ENCODE data around the gene CD84. TPM values are rescaled to one million over a fixed set of nuclear protein-coding genes. Genes with fewer than 3 reads are reported as not detected.
"Not testable (repeated sequence)": the region's sequence is repeated elsewhere in the genome, so short reads cannot be mapped to it uniquely, and the experiment has no call there.

The CD84 gene
- total RNA-seq, 2 experiments from 2014 or later, result 22.2 to 23.4 TPM

GRCh38 chr1:160588468-160588867 is 9.2 kb upstream of the CD84 start:
- Histone ChIP-seq H3K36me3 (ENCODE audit: insufficient read depth, low read length) (no peaks in the 10 kb centered on the region; the same call in 1 of the 2 replicates), H3K9me2 (ENCODE audit: insufficient read depth, low read length) (no peaks in the 10 kb centered on the region), H3K9me3 (ENCODE audit: low read length) (peaks cover 20% of the 10 kb centered on the region; the same call in 1 of the 2 replicates), H3K4me2 (ENCODE audit: low read length) (peak overlapping the region; percentile 36), H4K20me1 (ENCODE audit: insufficient read depth, low read length) (no peaks in the 10 kb centered on the region), H3K79me2 (ENCODE audit: insufficient read depth, low read depth, low read length) (no peaks in the 10 kb centered on the region), H3K4me1 (ENCODE audit: insufficient read depth, low read length, poor library complexity, severe bottlenecking) (peaks cover 21% of the 10 kb centered on the region), H3K27ac (ENCODE audit: low read depth, low read length, poor library complexity, severe bottlenecking) (no peak overlapping the region), H2AFZ (ENCODE audit: low read length) (peak overlapping the region; percentile 77), H3K4me3 (ENCODE audit: low read depth, low read length, poor library complexity, severe bottlenecking) (no peak overlapping the region)
- intact Hi-C loops (cut with micrococcal nuclease; ENCODE audit: unreplicated experiment), result no loop called here
- BruUV-seq (replicated peaks), result no TSS peak
- CTCF ChIA-PET (ENCODE audit: unreplicated experiment), result no interaction called here
- POLR2A ChIA-PET, result interaction anchor here (0.6 to 1.6 kb wide), 5 partner anchors 10 to 506 kb away, joined by 3 to 5 read pairs (median 4); no protein-coding TSS in a partner anchor
- TF ChIP-seq CTCF (conservative IDR thresholded peaks at IDR 0.05; ENCODE audit: low read length) (no peak), EZH2phosphoT487 (IDR thresholded peaks at IDR 0.05; ENCODE audit: borderline replicate concordance, low read depth, low read length) (no peak)
- DNase-seq (ENCODE audit: low spot score), result no peak

- H3K79me2 ChIP-seq (ENCODE audit: insufficient read depth, low read depth, low read length), result no peaks in the 10 kb centered on the region
- no peaks in the 10 kb centered on the region for H4K20me1 ChIP-seq (ENCODE audit: insufficient read depth, low read length)
- H3K9me2 ChIP-seq (ENCODE audit: insufficient read depth, low read length), result no peaks in the 10 kb centered on the region
- H3K4me2 ChIP-seq (ENCODE audit: low read length), result no peak overlapping the region
- no TSS peak for BruUV-seq (replicated peaks)
- intact Hi-C loops (cut with micrococcal nuclease; ENCODE audit: unreplicated experiment), result no loop called here
- ChIA-PET CTCF (ENCODE audit: unreplicated experiment) (no interaction called here), POLR2A (interaction anchor here (1.0 to 2.0 kb wide), 4 partner anchors 8 to 62 kb away, joined by 3 to 5 read pairs (median 4); no protein-coding TSS in a partner anchor)
- H3K4me3 ChIP-seq (ENCODE audit: low read depth, low read length, poor library complexity, severe bottlenecking), result no peak overlapping the region
- no peak for TF ChIP-seq EZH2phosphoT487 (IDR thresholded peaks at IDR 0.05; ENCODE audit: borderline replicate concordance, low read depth, low read length)
- no peak for TF ChIP-seq CTCF (conservative IDR thresholded peaks at IDR 0.05; ENCODE audit: low read length)
- H2AFZ ChIP-seq (ENCODE audit: low read length), result peak overlapping the region; percentile 28; the same call in 1 of the 2 replicates
- no peak overlapping the region for H3K27ac ChIP-seq (ENCODE audit: low read depth, low read length, poor library complexity, severe bottlenecking)
- peaks cover 32% of the 10 kb centered on the region for H3K4me1 ChIP-seq (ENCODE audit: insufficient read depth, low read length, poor library complexity, severe bottlenecking)
- H3K36me3 ChIP-seq (ENCODE audit: insufficient read depth, low read length), result no peaks in the 10 kb centered on the region
- no peak for DNase-seq (ENCODE audit: low spot score)
- peaks cover 7% of the 10 kb centered on the region; the same call in 1 of the 2 replicates for H3K9me3 ChIP-seq (ENCODE audit: low read length)
These were observed 5.5 kb upstream of the CD84 start for GRCh38 chr1:160584784-160585183.

- POLR2A ChIA-PET, result interaction anchor here (0.6 to 1.1 kb wide), 2 partner anchors 29 to 126 kb away, joined by 3 read pairs; no protein-coding TSS in a partner anchor
- H3K9me2 ChIP-seq (ENCODE audit: insufficient read depth, low read length); H4K20me1 ChIP-seq (ENCODE audit: insufficient read depth, low read length); CTCF ChIA-PET (ENCODE audit: unreplicated experiment); BruUV-seq (replicated peaks); H3K4me3 ChIP-seq (ENCODE audit: low read depth, low read length, poor library complexity, severe bottlenecking); H2AFZ ChIP-seq (ENCODE audit: low read length); intact Hi-C loops (cut with micrococcal nuclease; ENCODE audit: unreplicated experiment); DNase-seq (ENCODE audit: low spot score); H3K9me3 ChIP-seq (ENCODE audit: low read length); H3K4me2 ChIP-seq (ENCODE audit: low read length); H3K27ac ChIP-seq (ENCODE audit: low read depth, low read length, poor library complexity, severe bottlenecking); H3K36me3 ChIP-seq (ENCODE audit: insufficient read depth, low read length): not testable (repeated sequence)
- peaks cover 26% of the 10 kb centered on the region for H3K4me1 ChIP-seq (ENCODE audit: insufficient read depth, low read length, poor library complexity, severe bottlenecking)
- H3K79me2 ChIP-seq (ENCODE audit: insufficient read depth, low read depth, low read length), result peaks cover 17% of the 10 kb centered on the region; the same call in 1 of the 2 replicates
These were observed 3.7 kb upstream of the CD84 start for GRCh38 chr1:160582976-160583375.

Measured in OCI-LY7 (cell line).